Calu3 (cell line): Measurements from ENCODE around the gene ATP2C2. TPM values are rescaled to one million over a fixed set of nuclear protein-coding genes. Genes with fewer than 3 reads are reported as not detected.

Experiments
- BruUV-seq: library from RNA; stranded (reverse); fragments of 400-500 nt; replicated peaks from 2 replicates; lab custom pipeline; 2021; lab: Mats Ljungman, UMichigan
- CTCF ChIA-PET: fragments of 300-600 bp; sonication (Branson Sonifier 250); formaldehyde crosslinking; loops from one replicate; lab custom pipeline; 2022; ENCODE audit warnings: antibody characterized with exemption; lab: Charles Lee
- DNase-seq: peaks from one replicate; pipeline ENCODE4 v3.0.0; 2022
- H3K27ac Mint-ChIP-seq: one replicate; pipeline ENCODE4 v1.8.0; 2022; ENCODE audit warnings: mixed read lengths; ENCODE audit not compliant: unreplicated experiment
- H3K27me3 Mint-ChIP-seq: one replicate; pipeline ENCODE4 v1.8.0; 2022; ENCODE audit warnings: mixed read lengths; ENCODE audit not compliant: unreplicated experiment
- H3K36me3 Mint-ChIP-seq: one replicate; pipeline ENCODE4 v1.8.0; 2022; ENCODE audit warnings: mild to moderate bottlenecking, moderate library complexity, mixed read lengths; ENCODE audit not compliant: insufficient read depth, unreplicated experiment
- H3K4me1 Mint-ChIP-seq: one replicate; pipeline ENCODE4 v1.8.0; 2022; ENCODE audit warnings: mild to moderate bottlenecking, low read depth, mixed read lengths; ENCODE audit not compliant: unreplicated experiment
- H3K4me3 Mint-ChIP-seq: one replicate; pipeline ENCODE4 v1.8.0; 2022; ENCODE audit warnings: mild to moderate bottlenecking, low read depth, moderate library complexity, mixed read lengths; ENCODE audit not compliant: unreplicated experiment
- H3K9me3 Mint-ChIP-seq: one replicate; pipeline ENCODE4 v1.8.0; 2022; ENCODE audit warnings: low read depth, mixed read lengths; ENCODE audit not compliant: unreplicated experiment
- CTCF ChIP-seq: fragments of 200-600 bp; IDR thresholded peaks from one replicate; pipeline ENCODE4 v1.8.0; 2022; ENCODE audit warnings: antibody characterized with exemption; ENCODE audit not compliant: unreplicated experiment
- intact Hi-C: fragments of 100-400 bp; cut with micrococcal nuclease; formaldehyde crosslinking; loops from one replicate; pipeline ENCODE4 v1.10.0; 2022; ENCODE audit not compliant: unreplicated experiment
- total RNA-seq: library from RNA; stranded (reverse); gene quantifications from 2 replicates; pipeline ENCODE4 v1.2.3, GENCODE V29; 2022

Gene ATP2C2
- total RNA-seq, 1 experiment from 2014 or later: 30.5 TPM

- no peak overlapping the region for H3K27ac Mint-ChIP-seq
- no peaks in the 10 kb centered on the region for H3K36me3 Mint-ChIP-seq
- no TSS peak for BruUV-seq
- CTCF ChIA-PET: interaction anchor here (0.5 to 0.6 kb wide), 3 partner anchors 89 to 186 kb away, joined by 3 to 4 read pairs (median 4); no protein-coding TSS in a partner anchor
- DNase-seq: no peak
- peaks cover 9% of the 10 kb centered on the region for H3K4me1 Mint-ChIP-seq
- TF ChIP-seq CTCF: no peak
- intact Hi-C loops: no loop called here
- H3K27me3 Mint-ChIP-seq: no peaks in the 10 kb centered on the region
- H3K9me3 Mint-ChIP-seq: no peaks in the 10 kb centered on the region
- no peak overlapping the region for H3K4me3 Mint-ChIP-seq
Observed at GRCh38 chr16:84379008-84379708, 10.8 kb downstream of the ATP2C2 start.

GRCh38 chr16:84379709-84380362, 11.5 kb downstream of the ATP2C2 start:
- Mint-ChIP-seq H3K36me3 (peaks cover 2% of the 10 kb centered on the region), H3K27ac (no peak overlapping the region), H3K9me3 (peaks cover 1% of the 10 kb centered on the region), H3K4me3 (no peak overlapping the region), H3K4me1 (peaks cover 9% of the 10 kb centered on the region), H3K27me3 (no peaks in the 10 kb centered on the region)
- TF ChIP-seq CTCF: no peak
- intact Hi-C loops: no loop called here
- CTCF ChIA-PET: interaction anchor here (0.5 kb wide), 1 partner anchor 173 kb away, joined by 4 read pairs; no protein-coding TSS in a partner anchor
- BruUV-seq: no TSS peak
- DNase-seq: no peak

- BruUV-seq: no TSS peak
- CTCF ChIA-PET: no interaction called here
- intact Hi-C loops: no loop called here
- Mint-ChIP-seq H3K4me3 (no peak overlapping the region), H3K27ac (no peak overlapping the region), H3K36me3 (peaks cover 5% of the 10 kb centered on the region), H3K27me3 (no peaks in the 10 kb centered on the region), H3K9me3 (peaks cover 5% of the 10 kb centered on the region), H3K4me1 (peaks cover 9% of the 10 kb centered on the region)
- DNase-seq: no peak
- no peak for TF ChIP-seq CTCF
Observed at GRCh38 chr16:84380405-84380804, 12.1 kb downstream of the ATP2C2 start.

GRCh38 chr16:84382396-84382795, 14.1 kb downstream of the ATP2C2 start:
- no TSS peak for BruUV-seq
- Mint-ChIP-seq H3K36me3 (peaks cover 5% of the 10 kb centered on the region), H3K4me3 (no peak overlapping the region), H3K9me3 (peaks cover 5% of the 10 kb centered on the region), H3K27ac (no peak overlapping the region), H3K27me3 (no peaks in the 10 kb centered on the region), H3K4me1 (peaks cover 9% of the 10 kb centered on the region)
- TF ChIP-seq CTCF: no peak
- CTCF ChIA-PET: no interaction called here
- DNase-seq: no peak
- intact Hi-C loops: no loop called here
